ENCODE measurements around the gene CASR. TPM values are rescaled to one million over a fixed set of nuclear protein-coding genes. Genes with fewer than 3 reads are reported as not detected.

Gene CASR
- total RNA-seq, 1 experiment from 2014 or later = not detected

DNA sequence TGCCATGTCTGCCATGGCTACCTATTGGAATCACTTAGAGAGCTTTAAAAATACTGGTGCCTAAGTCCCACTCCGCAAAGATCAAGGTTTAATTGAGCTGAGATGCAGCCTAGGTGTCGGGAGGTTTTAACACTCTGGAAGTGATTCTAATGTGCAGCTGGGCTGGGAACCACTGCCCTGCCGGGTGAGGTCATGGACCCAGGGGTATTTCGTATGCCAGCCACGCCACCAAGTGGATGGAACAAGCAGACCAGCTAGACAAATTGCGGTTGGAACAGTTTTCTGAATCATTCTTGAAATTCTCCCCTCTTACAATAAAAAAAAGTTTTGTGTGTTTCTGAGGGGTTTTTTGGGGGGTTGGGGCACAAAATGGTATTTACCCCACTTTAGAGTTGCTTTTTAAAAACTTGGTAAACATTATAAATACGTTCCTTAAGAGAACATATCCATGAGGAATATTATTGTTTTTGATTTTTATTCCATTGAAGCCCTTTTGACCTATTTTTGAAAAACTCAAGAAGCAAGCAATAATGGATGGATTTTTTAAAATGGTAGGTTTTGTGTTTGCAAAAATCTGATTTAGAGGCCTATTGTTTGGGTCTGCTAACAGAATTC, 75.4 kb downstream of the CASR start:
- peak; percentile 82 for DNase-seq (ENCODE audit: low read depth)

DNA sequence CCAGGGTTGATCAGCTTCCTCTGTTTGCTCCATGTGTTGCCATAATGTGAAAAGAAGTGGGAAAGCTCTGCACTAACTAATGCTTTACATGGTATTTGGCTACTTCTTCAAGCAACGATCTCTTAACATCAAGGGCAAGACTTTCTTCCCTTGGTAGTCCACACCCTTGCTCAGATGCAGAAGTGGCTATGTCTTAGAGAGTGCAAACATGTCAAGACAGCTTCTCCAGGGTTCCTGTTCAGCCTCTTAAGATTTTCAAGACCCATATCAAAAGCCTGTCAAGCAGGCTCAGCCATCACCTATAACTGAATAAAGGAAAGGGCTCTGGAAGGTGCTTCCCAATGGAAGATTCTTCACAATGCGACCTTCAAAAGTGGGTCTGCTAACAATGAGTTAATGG, 76.7 kb downstream of the CASR start:
- DNase-seq (ENCODE audit: low read depth) = no peak

DNA sequence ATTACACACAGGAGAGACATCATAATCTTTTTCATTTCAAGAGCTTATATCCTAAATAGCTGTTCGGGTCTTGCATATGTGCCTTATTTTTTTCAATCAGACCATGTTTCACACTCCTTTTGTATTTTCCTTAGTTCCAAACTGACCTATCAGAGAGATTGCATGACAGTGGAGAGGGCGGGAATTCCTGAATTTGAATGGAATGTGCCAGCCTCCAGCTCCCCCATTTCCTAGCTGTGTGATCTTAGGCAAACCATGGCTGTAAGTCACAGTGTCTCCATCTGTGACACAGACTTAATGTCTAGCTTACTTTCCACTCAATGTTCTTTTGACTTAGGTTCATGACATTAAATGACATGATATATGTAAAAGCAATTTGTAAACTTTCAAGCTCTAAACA, 79.6 kb downstream of the CASR start:
- DNase-seq (ENCODE audit: low read depth) = no peak

DNA sequence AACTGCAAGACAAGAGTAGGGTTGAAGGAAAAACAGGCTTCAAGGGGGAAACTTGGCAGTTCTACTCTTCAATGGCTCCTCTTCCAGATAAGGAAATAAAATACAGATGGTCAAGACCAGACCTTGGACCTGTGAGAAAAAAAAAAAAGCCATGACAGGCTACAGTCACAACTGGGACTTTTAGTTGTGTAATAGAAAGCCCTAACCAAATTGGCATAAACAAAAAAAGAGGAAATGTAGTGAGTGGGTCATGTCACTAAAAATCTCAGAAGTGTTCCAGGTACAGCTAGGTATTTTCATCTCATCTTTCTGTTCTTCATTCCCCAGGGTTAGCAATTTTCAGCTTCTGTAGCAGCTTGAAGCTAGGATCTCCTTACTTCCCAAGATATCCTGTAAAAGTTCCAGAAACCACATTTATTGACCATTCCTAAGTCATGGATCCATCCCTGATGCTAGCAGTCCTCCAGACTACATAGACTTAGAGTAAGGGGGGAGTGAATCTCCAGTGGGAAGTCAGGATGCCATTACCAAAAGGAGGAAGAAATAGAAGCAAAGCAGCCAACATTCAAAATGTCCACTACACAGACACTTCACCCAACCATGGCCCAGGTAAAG, 80.6 kb downstream of the CASR start:
- no peak for DNase-seq (ENCODE audit: low read depth)

DNA sequence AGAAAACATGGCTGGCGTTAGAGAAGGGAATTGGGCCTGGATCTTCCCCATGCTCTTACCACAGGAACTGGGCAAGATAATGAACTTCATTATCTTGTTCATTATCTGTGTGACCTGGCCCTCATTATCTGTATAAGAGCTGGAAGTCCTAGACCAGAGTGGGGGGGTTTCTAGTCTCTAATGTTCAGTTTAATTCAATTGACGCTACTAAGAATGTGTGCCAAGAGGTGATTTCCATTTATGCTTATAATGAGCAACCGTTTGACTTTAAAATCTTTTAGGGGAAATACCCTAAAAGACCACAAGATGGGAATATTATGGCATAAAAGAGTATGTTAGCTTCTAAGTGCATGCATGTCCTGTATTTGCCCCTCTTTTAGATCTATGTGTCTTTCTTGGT, 82.5 kb downstream of the CASR start:
- no peak for DNase-seq (ENCODE audit: low read depth)

DNA sequence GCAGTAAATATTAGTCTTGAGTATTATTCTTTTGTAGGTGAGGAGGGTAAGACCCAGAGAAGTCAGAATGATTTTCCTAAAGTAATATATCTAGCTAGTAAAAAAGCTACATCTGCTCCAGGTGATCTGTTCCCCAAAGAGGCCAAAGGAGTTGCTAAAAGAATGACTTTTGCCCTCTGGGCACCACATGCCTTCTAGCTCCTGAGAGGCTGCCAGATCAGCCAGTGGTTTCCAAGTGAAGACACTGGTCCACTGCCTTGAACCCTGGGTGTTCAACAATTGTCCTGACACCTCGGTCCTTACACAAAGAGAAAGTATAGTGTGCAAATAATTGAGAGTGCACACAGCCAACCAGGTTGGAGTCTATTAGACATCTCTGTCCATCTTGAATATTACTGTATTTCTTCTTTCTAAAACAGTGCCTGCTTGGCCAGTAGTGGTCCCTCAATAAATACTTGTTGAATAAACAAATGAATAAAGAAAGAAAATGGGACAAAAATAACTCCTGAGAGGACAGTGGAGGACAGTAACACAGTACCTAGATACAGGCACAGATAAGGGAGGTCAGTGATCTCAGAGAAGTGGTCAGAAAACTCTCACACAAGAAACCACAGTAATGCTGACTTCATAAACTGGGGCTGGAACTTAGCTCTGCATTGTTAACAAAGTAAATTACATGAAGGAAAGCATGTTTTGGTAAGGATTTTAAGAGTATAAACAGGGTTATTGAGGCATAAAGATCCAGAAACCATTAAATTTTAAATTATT, 85.0 kb downstream of the CASR start:
- DNase-seq (ENCODE audit: low read depth) = no peak

DNA sequence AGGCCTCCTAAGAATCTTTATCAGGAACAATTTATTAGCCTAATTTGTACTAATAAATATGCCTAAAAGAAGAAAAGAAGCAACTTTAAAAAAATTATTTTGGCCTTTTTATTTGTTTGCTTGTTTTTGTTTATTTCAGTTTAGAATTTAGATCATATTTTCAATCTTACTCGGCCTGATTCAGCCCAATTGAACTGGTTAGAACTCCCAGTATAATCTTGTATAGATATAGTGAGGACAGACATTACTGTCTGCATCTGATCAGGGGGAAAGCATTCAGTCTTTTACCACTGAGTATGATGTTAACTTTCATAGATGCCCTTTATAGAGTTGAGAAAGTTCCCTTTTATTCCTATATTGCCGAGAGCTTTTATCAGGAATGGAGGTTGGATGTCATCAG, 85.6 kb downstream of the CASR start:
- no peak for DNase-seq (ENCODE audit: low read depth)

DNA sequence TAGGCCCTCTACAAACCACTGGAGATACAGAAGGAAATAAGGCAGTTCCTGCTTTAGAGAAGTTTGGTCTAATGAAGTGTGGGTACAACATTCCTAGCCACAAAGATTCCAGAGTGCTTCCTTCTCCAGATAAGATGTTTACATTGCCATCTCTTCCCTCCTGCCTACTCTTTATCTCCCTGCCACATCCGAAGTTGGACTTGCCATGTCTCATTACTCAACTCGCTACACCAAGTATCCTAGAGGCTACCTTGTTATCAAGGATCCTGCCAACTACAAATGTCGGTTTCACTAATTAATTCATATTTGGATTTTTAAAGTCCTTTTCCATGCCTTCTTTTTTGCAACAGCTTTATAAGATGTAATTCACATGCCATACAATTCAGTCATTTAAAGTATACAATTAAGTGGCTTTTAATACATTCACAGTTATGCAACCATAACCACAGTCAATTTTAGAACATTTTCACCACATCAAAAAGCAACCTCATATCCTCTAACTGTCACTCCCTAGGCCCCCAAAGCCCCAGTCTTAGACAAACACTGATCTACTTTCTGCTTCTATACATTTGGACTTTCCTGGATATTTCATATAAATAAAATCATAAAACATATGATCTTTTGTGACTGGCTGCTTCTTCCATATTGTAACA, 87.9 kb downstream of the CASR start:
- peak; percentile 47 for DNase-seq (ENCODE audit: low read depth)

DNA sequence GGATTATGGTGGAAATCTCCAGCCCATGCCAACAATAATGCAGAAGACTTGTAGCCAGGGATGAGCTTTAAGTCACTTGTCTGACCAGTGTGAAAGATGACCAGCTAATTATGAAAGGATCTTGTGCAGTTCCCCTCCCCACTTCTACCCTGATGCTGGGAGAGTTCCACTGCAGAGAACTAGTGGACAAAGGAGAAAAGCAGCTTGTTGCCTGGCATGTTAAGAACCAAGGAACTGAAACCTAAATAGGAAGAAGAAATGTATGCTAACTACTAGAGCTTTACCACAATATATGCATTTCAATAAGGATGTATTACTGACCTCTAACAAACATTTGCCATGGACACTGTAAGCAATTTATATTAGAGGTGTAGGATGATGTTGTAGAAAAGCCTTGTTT, 89.4 kb downstream of the CASR start:
- no peak for DNase-seq (ENCODE audit: low read depth)

DNA sequence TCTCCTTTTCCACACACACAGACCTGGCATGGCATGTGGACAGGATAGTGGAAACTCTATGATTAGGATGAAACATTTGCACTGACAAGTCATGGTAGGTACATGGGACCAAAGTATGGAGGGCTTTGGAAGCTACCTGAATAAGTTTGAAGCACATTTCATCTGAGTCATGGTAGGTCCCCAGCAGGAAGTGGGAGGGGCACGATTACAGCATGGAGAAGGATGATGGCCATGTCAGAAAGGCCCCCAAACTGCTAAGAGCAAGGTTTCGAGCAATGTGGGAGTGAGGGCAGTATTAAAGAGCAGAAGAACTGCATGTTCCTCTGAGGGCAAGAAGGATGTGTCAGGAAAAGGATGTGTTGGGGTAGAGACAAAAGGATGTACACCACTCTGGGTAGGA, 90.0 kb downstream of the CASR start:
- no peak for DNase-seq (ENCODE audit: low read depth)

DNA sequence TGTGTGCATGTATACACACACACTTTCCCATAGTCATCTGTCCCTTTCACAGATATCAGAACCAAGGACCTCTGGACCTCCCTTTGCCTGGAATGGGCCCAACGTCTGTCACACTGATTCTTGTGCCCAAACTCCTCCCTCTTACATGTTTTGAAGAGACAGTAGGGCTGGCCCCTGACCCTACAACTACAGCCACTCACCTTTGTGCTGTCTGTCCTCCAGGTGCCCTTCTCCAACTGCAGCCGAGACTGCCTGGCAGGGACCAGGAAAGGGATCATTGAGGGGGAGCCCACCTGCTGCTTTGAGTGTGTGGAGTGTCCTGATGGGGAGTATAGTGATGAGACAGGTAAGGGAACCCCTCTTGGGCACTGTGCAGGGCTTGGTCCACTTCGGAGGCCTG, 98.4 kb downstream of the CASR start:
- no peak for DNase-seq (ENCODE audit: low read depth)

DNA sequence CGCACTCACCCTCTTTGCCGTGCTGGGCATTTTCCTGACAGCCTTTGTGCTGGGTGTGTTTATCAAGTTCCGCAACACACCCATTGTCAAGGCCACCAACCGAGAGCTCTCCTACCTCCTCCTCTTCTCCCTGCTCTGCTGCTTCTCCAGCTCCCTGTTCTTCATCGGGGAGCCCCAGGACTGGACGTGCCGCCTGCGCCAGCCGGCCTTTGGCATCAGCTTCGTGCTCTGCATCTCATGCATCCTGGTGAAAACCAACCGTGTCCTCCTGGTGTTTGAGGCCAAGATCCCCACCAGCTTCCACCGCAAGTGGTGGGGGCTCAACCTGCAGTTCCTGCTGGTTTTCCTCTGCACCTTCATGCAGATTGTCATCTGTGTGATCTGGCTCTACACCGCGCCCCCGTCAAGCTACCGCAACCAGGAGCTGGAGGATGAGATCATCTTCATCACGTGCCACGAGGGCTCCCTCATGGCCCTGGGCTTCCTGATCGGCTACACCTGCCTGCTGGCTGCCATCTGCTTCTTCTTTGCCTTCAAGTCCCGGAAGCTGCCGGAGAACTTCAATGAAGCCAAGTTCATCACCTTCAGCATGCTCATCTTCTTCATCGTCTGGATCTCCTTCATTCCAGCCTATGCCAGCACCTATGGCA, 100.5 kb downstream of the CASR start:
- DNase-seq (ENCODE audit: low read depth) = peak; percentile 15

DNA sequence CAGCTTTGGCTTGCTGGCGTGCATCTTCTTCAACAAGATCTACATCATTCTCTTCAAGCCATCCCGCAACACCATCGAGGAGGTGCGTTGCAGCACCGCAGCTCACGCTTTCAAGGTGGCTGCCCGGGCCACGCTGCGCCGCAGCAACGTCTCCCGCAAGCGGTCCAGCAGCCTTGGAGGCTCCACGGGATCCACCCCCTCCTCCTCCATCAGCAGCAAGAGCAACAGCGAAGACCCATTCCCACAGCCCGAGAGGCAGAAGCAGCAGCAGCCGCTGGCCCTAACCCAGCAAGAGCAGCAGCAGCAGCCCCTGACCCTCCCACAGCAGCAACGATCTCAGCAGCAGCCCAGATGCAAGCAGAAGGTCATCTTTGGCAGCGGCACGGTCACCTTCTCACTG, 101.0 kb downstream of the CASR start:
- no peak for DNase-seq (ENCODE audit: low read depth)

DNA sequence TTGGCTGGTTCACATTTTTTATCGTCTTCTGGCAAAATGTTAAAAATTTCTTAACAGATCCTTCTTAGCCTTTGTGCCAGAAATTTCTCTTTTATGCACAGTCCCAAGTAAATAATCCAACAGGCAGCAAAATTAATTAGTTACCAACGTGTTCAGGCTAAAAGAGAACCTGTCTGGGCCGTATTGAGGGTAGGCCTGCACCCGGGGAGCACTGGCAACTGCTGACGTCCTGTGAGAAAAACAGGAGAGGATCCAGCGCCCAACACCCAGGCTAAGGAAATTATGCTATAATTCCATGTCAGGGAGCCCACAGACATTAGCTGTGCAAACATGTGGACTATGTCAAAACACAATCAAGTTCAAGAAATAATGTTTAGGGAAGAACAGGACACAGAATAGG, 110.9 kb downstream of the CASR start:
- DNase-seq (ENCODE audit: low read depth) = no peak

DNA sequence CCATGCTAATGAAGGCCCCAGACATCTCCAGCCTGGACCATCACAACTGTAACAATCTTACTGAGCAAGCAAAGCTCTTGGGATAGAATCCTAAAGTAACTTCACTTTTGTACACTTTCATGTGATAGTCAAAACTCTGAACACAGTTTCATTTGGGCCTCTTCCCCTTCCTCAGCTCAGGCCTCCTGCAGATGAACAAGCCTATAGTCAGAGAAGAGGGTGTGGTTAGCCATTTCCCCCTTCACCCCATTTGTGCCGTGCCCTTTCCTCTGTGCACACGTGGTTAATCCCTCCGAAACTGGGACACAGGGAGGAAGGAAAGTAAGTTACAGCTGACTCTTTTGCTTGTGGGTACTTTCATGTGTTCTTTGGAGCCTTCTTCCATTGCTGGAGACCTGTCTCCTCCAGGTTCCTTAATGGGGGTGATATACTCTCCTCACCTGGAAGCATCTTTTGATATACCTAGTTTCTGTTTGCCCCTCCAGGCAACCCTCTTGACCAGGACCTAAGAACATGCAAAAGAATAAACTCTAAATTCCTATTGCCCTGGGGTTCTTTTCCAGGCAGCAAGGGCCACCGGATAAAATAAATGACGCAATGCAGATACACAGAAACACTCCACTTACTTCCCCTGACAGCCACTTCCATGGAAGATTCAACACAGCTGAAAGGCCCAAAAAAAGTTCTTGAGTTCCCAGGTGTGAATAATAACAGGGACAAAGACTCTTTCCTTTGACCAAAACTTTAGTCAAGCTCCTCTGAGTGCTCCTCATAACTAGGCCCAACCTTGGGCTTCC, 112.0 kb downstream of the CASR start:
- DNase-seq (ENCODE audit: low read depth) = no peak

DNA sequence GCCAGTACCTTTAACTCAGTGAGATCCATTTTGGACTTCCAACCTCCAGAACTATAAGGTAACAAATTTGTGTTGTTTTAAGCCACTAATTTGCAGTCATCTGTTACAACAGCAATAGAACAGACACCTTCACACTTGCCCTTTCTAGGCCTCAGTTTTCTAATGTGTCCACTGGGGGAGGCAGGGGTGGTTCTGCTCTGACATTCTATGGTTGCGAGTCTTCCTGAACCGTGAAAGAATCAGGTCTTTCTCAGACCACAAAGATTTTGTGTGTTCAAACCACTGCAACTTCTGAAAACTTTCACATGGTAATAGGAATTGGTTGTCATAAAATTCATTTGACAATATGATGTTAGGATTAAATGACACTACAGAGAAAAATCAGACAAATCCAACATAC, 114.8 kb downstream of the CASR start:
- DNase-seq (ENCODE audit: low read depth) = no peak

DNA sequence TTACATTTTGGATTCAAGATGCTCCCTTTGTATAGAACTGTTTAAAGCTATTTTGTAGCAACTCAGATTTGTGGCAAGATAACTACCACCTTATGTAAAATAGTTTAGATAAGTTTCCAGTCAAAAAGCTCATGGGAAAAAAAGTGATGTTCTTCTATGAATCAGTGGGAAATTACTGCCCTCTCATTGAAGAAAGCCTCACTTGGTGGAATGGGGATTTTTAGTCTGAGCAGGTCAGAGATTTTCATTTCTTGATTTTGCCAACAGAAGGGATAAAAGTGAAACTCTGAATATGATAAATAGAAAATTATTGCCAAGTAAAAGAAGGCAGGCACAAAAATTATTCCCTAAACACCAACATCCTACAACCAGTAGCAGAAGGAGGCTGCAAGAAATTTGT, 115.7 kb downstream of the CASR start:
- DNase-seq (ENCODE audit: low read depth) = no peak

DNA sequence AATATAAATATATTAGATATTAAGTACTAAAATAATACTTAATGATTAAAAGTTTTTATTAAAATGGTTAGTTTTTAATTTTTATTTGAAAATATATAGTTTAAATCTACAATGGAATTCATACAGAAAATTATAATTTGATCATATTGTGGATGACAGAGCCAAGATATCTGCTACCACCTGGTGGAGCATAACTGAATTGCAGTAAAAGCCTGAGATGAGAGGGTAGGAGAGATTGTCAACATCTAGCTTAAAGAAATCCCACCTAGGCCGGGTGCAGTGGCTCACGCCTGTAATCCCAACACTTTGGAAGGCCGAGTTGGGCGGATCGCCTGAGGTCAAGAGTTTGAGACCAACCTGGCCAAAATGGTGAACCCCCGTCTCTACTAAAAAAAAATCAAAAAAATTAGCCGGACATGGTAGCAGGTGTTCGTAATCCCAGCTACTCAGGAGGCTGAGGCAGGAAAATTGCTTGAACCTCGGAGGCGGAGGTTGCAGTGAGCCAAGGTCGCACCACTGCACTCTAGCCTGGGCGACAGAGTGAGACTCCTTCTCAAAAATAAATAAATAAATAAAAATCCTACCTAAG, 116.5 kb downstream of the CASR start:
- peak; percentile 19 for DNase-seq (ENCODE audit: low read depth)

DNA sequence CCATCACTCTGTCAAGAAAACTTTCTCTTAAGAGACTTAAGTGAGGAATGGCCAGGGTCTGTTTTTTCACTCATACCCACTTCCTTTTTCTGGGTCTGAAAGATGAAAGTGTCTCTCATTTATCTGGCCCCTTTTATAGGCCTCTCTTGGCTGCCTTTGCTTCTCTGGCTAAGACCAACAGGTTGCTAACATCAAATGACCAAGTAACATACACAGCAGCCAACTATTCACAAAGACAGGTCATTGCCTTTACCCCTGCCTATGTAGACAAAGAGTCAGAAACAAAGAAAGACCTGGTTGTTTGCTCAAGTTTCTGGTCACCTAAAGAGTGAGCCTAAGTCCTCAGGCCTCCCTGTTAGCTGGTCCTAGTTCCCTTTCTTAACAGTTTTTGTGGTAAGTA, 117.6 kb downstream of the CASR start:
- no peak for DNase-seq (ENCODE audit: low read depth)

DNA sequence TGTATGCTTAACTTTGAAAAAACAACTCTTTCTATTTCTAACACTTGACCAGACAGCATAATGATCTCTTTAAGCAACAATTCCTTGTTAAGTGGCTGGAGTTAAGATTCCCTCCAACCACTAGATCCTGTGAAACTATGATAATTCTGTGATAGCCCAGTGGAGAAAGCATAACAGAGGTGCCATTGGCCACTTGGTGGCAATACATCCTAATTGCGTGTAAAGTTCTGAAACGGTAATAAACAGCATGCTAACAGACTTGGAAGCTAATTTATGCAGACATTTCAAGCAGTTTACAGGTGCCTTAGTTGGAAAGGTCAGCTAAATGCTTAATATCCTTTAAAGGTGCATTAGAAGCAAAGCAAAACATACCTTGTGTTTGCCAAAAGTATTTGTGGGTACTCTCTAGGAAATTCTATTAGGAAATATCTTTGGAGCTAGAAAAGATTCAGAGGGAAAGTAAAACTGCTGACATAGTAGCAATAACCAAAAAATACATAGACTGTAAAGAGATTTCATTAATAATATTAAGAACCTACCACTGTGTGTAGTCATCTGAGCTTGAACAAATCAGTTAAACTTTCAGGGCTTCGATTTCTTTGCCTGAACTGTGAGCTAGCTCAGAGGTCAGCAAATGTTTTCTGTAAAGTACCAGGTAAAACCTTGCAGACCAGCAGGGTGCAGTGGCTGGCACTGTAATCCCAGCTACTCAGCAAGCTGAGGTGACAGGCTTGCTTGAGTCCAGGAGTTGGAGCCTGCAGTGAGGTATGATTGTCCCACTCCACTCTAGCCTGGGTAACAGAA, 122.6 kb downstream of the CASR start:
- DNase-seq (ENCODE audit: low read depth) = no peak
